Endothelial cell (in vitro differentiated cells): ENCODE results near the gene KCNH2. TPM values are rescaled to one million over a fixed set of nuclear protein-coding genes. Genes with fewer than 3 reads are reported as not detected.

Source experiments
- DNase-seq: peaks from one replicate; pipeline ENCODE4 v3.0.0; 2021; ENCODE audit warnings: low spot score
- H3K27ac Mint-ChIP-seq: one replicate; pipeline ENCODE4 v1.8.0; 2021; ENCODE audit warnings: mixed read lengths, inconsistent platforms; ENCODE audit not compliant: unreplicated experiment
- H3K27me3 Mint-ChIP-seq: one replicate; pipeline ENCODE4 v1.8.0; 2021; ENCODE audit warnings: mild to moderate bottlenecking, moderate library complexity, mixed read lengths, inconsistent platforms; ENCODE audit not compliant: unreplicated experiment
- H3K36me3 Mint-ChIP-seq: one replicate; pipeline ENCODE4 v1.8.0; 2021; ENCODE audit warnings: mild to moderate bottlenecking, low read depth, mixed read lengths, inconsistent platforms; ENCODE audit not compliant: unreplicated experiment
- H3K4me1 Mint-ChIP-seq: one replicate; pipeline ENCODE4 v1.8.0; 2021; ENCODE audit warnings: mild to moderate bottlenecking, mixed read lengths, inconsistent platforms; ENCODE audit not compliant: unreplicated experiment
- H3K4me3 Mint-ChIP-seq: one replicate; pipeline ENCODE4 v1.8.0; 2021; ENCODE audit warnings: mild to moderate bottlenecking, mixed read lengths, inconsistent platforms; ENCODE audit not compliant: unreplicated experiment
- H3K9me3 Mint-ChIP-seq: one replicate; pipeline ENCODE4 v1.8.0; 2021; ENCODE audit warnings: mixed read lengths, inconsistent platforms; ENCODE audit not compliant: unreplicated experiment
- total RNA-seq: library from RNA; stranded (reverse); fragmentation: NEBNext Ultra II Directional; extraction: Animal tissue kit (Norgen Biotek cat#: 25700); gene quantifications from one replicate; pipeline ENCODE4 v1.2.1, GENCODE V29; 2021; ENCODE audit not compliant: unreplicated experiment
- TF ChIP-seq, protein P1 (sequence below): fragments of 200-600 bp; sonication (generic); IDR thresholded peaks from one replicate; pipeline ENCODE4 v1.5.0; 2021; ENCODE audit warnings: antibody characterized with exemption; ENCODE audit not compliant: unreplicated experiment

KCNH2 gene
- total RNA-seq, 1 donor from 2014 or later, result 3.4 TPM

DNA sequence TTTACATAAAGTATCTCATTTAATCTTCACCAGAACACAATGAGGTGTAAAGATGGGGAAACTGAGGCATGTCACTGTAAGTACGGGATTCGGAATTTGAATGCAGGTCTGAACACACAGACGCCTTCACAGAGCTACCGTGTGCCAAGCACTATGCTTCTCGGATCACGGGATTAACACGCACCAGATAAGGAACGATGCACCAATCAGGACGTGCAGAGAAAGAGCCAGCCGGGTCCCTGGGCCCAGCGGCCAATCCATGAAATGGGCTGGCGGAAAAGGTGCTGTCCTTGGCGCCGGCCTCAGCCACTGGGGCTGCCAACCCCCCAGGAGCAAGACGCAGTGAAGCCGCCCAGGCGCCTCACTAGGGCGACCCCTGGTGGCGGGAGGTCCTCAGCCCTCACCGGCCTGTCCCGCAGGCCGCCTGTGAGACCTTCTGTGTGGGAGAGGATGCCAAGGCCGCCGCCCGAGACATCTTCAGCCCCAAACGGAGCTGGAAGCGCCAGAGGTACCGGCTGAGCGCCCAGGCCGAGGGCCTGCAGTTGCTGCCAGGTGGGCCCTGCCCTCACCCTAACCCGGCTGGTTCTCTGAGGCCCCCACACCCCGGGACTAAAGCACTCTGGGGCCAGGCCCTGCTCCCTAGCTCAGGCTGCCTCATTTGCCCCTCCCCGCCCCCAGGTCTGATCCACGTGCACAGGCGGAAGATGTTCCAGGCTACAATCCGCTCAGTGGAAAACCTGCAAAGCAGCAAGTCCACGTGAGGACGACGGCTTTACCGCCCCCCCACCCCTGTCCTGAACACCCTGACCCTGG lies 30.6 kb upstream of the KCNH2 start:
- Mint-ChIP-seq H3K4me1 (peaks cover 46% of the 10 kb centered on the region), H3K36me3 (peaks cover 43% of the 10 kb centered on the region), H3K9me3 (peaks cover 6% of the 10 kb centered on the region), H3K27me3 (peaks cover 25% of the 10 kb centered on the region), H3K4me3 (peak overlapping the region; percentile 69), H3K27ac (peak overlapping the region; percentile 78)
- TF ChIP-seq, protein P1, sequence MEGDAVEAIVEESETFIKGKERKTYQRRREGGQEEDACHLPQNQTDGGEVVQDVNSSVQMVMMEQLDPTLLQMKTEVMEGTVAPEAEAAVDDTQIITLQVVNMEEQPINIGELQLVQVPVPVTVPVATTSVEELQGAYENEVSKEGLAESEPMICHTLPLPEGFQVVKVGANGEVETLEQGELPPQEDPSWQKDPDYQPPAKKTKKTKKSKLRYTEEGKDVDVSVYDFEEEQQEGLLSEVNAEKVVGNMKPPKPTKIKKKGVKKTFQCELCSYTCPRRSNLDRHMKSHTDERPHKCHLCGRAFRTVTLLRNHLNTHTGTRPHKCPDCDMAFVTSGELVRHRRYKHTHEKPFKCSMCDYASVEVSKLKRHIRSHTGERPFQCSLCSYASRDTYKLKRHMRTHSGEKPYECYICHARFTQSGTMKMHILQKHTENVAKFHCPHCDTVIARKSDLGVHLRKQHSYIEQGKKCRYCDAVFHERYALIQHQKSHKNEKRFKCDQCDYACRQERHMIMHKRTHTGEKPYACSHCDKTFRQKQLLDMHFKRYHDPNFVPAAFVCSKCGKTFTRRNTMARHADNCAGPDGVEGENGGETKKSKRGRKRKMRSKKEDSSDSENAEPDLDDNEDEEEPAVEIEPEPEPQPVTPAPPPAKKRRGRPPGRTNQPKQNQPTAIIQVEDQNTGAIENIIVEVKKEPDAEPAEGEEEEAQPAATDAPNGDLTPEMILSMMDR, result peak; percentile 86
- DNase-seq, result peak; percentile 70

GRCh38 chr7:151008143-151008510 lies 30.0 kb upstream of the KCNH2 start:
- Mint-ChIP-seq H3K4me3 (peak overlapping the region; percentile 69), H3K4me1 (peaks cover 46% of the 10 kb centered on the region), H3K9me3 (peaks cover 6% of the 10 kb centered on the region), H3K36me3 (peaks cover 48% of the 10 kb centered on the region), H3K27ac (peak overlapping the region; percentile 78), H3K27me3 (peaks cover 25% of the 10 kb centered on the region)
- TF ChIP-seq, protein P1, result no peak
- no peak for DNase-seq

DNA sequence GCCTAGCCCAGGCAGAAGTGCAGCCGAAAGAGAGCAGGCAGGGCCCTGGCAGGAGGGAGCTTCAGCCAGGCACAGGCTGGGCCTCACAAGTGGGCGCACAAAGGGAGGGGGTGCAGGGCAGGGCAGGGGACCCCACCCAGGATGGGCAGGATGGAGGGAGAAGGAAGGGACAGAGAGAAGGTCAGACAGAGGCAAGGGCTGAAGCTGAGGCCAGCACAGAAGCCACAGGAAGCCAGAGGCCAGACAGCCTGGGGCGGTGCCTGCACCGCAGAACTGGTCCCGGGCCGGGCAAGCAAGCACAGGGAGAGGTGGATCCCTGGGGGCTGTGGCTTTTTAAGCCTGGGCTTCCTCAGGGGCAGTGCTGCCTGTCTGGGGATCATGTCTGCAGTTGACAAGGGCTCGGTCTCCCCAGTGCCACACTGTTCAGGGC lies 29.4 kb upstream of the KCNH2 start:
- DNase-seq, result no peak
- H3K4me3 Mint-ChIP-seq, result peak overlapping the region; percentile 25
- TF ChIP-seq, protein P1, result no peak
- H3K27me3 Mint-ChIP-seq, result peaks cover 22% of the 10 kb centered on the region
- peaks cover 41% of the 10 kb centered on the region for H3K4me1 Mint-ChIP-seq
- peaks cover 48% of the 10 kb centered on the region for H3K36me3 Mint-ChIP-seq
- peaks cover 6% of the 10 kb centered on the region for H3K9me3 Mint-ChIP-seq
- no peak overlapping the region for H3K27ac Mint-ChIP-seq

DNA sequence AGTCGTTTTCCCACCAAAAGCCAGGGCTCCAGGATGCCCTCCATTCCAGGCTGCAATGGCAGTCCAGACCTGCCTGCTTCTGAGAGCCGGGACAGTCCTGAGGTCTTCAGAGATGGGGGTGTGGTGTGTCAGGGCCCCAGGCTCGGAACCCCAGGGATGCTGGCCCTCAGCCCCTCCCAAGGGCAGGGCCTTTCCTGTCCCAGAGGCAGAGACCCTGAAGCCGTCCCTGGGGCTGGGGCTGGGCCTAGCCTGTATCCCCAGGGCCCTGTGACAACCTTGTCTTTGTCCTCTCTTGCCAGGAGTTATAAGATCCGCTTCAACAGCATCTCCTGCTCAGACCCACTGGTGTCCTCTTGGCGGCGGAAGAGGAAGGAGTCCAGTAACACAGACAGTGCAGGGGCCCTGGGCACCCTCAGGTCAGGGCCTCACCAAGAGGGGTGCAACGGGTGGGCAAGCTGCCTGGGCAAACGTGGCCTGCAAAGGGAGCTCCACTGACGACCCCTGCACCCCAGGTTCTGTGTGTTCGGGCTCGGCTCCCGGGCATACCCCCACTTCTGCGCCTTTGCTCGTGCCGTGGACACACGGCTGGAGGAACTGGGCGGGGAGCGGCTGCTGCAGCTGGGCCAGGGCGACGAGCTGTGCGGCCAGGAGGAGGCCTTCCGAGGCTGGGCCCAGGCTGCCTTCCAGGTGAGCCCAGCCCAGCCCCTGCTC lies 28.6 kb upstream of the KCNH2 start:
- H3K4me3 Mint-ChIP-seq, result no peak overlapping the region
- peaks cover 6% of the 10 kb centered on the region for H3K9me3 Mint-ChIP-seq

More for the DNA sequence above, 28.6 kb upstream of the KCNH2 start:
- TF ChIP-seq, protein P1, result no peak
- Mint-ChIP-seq H3K36me3 (peaks cover 47% of the 10 kb centered on the region), H3K4me1 (peaks cover 33% of the 10 kb centered on the region), H3K27me3 (peaks cover 15% of the 10 kb centered on the region), H3K27ac (no peak overlapping the region)
- no peak for DNase-seq
